NCI-H146 treated with DMSO at 0.1 percent for 48 hours (cell line): ENCODE results near the gene PLBD2.
A peak's percentile ranks its signal among the peaks of the same experiment; 100 is the strongest.

ENCODE experiments used
- DNase-seq: peaks from one replicate; lab custom pipeline; 2025; ENCODE audit not compliant: unreplicated experiment; lab: John Stamatoyannopoulos, UW

Gene PLBD2, protein sequence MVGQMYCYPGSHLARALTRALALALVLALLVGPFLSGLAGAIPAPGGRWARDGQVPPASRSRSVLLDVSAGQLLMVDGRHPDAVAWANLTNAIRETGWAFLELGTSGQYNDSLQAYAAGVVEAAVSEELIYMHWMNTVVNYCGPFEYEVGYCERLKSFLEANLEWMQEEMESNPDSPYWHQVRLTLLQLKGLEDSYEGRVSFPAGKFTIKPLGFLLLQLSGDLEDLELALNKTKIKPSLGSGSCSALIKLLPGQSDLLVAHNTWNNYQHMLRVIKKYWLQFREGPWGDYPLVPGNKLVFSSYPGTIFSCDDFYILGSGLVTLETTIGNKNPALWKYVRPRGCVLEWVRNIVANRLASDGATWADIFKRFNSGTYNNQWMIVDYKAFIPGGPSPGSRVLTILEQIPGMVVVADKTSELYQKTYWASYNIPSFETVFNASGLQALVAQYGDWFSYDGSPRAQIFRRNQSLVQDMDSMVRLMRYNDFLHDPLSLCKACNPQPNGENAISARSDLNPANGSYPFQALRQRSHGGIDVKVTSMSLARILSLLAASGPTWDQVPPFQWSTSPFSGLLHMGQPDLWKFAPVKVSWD

GRCh38 chr12:113358381-113359132 lies at the start of gene PLBD2:
TSS of gene PLBD2 (plus strand) at chr12:113358587. CDS start at chr12:113358601, 14 bp downstream.
- DNase-seq: peak; percentile 77

DNA sequence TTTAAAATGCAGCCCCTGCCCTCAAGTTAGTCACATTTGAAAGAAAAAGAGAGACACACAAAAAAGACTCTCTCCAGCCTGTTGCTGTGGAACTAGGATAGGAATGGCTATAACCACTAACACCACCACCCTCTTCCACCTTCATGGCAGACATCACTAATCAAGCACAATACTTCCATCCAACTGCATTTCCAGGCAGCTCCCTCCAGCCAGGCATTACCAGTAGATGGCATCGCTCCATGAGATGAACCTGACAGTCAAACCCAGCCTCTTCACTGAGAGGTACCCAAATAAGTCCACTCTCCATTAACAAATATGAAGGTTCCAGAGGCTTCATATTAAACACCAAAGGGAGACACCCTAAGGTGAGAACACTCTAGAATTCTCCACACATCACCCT lies 47.9 kb upstream of the PLBD2 start:
- peak; percentile 3 for DNase-seq

- DNase-seq: no peak
Measured at GRCh38 chr12:113314121-113314529, 44.3 kb upstream of the PLBD2 start.

- no peak for DNase-seq
Measured at GRCh38 chr12:113315358-113315757, 43.0 kb upstream of the PLBD2 start.

DNA sequence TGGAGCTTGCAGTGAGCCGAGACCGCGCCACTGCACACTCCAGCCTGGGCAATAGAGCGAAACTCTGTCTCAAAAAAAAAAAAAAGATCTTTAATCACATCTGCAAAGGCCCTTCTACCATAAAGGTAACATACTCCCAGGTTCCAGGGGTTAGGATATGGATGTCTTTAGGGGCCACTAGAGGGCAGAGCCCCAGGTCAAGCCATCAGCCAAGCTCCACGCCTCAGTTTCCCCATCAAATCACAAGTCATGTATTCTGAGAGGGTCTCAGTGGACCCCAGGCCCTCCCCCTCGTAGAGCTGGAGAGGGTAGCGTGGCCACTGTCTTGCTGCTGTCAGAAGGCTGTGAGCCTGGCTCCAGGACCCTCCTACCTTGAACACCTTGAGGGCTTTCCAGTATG lies 42.2 kb upstream of the PLBD2 start:
- no peak for DNase-seq

- no peak for DNase-seq
Measured at GRCh38 chr12:113317122-113317521, 41.3 kb upstream of the PLBD2 start.

GRCh38 chr12:113318046-113318656 lies 40.2 kb upstream of the PLBD2 start:
- DNase-seq: no peak

GRCh38 chr12:113318900-113319628 lies 39.3 kb upstream of the PLBD2 start:
- DNase-seq: no peak

GRCh38 chr12:113320401-113320800 lies 38.0 kb upstream of the PLBD2 start:
- no peak for DNase-seq

GRCh38 chr12:113322343-113322742 lies 36.0 kb upstream of the PLBD2 start:
- no peak for DNase-seq

DNA sequence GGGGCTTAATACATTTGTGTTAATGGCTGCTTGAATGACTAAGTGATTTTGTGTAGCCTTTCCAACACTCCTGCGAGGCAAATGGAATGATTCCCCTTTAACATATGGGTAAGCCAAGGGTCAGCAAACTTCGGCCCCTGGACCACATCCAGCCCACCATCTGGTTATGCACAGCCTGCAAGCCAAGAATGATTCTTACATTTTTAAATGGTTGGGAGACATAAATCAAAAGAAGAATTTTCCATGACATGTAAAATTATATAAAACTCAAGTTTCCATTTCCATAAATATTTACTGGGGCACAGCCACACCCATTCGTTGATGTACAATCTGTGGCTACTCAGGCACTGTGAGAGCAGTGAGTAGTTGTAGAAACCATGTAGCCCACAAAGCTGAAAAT lies 32.5 kb upstream of the PLBD2 start:
- no peak for DNase-seq

DNA sequence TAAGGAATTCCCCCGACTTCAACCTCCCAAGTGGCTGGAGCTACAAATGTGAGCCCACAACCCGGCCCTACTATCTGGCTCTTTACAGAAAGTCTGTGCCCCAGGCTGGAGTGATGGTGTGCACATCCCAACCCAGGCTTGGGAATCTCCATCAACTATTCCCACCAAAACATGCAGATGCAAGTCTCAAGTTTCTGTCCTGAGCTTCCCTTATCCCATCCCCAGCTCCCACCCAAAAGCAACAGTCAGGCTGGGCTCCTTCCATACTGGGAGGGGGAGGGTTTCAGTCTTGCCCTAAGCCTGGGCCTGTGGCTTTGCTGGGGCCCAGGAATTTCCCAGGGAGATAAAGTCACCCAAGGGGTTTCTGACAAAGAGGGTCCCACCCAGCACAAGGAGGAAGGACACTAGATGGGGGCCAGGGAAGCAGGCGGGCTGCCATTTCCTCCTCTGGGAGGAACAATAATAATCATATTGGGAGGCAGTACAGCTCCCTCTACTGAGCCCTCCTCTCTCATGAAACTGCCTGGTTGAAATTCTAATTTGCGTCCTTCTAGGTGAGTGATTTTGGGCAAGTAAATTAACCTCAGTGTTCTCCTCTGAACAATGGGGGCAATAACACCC lies 31.5 kb upstream of the PLBD2 start:
- DNase-seq: no peak

DNA sequence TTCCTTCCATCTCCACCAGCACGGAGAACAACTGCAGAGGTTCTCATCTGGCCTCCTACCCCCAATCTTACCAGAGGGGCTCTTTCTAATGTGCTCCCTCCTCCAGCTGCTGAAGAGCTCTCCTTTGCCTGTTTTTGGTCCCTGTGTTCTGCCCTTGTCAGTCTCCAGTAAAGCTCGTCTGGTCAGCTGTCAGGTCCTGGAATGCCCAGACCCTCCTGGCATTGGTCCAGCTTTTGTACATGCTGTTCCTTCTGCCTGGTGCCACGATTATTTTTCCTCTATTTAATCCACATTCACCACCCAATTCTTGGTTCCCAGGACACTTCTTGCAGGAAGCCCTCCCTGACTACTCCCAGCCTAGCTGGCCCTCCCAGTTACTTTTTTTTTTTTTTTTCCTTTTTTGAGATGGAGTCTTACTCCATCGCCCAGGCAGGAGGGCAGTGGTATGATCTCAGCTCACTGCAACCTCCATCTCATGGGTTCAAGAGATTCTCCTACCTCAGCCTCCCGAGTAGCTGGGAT lies 30.0 kb upstream of the PLBD2 start:
- no peak for DNase-seq

- no peak for DNase-seq
Measured at GRCh38 chr12:113329022-113329790, 29.2 kb upstream of the PLBD2 start.

DNA sequence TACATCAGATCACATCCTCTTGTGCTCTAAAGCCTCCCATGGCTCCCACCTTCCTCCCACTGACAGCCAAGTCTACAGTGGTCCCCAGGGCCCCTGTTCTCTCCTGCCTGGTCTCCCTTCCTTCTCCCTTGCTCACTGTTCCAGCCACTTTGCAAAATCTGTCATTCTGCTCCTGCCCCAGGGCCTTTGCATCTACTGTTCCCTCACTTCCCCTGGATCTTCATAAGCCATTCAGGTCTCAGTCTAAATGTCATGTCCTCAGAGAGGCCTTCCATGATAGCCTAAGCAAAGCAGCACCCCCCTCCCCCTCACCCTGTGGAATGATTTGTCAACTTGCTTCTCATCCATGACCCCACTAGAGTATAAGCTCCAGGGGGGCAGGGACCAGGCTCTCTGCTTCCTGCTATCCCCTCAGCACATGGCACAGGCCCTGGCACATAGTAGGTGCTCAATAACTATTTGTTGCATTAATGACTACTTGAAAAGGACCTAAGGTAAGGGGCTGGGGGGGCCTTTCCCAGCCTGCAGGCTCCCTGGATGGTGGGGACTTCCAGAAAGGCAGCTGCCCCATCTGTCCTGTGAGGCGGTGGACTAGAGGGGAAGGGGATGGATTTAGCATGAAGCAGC lies 28.5 kb upstream of the PLBD2 start:
- no peak for DNase-seq

- DNase-seq: no peak
Measured at GRCh38 chr12:113330505-113330904, 27.9 kb upstream of the PLBD2 start.

DNA sequence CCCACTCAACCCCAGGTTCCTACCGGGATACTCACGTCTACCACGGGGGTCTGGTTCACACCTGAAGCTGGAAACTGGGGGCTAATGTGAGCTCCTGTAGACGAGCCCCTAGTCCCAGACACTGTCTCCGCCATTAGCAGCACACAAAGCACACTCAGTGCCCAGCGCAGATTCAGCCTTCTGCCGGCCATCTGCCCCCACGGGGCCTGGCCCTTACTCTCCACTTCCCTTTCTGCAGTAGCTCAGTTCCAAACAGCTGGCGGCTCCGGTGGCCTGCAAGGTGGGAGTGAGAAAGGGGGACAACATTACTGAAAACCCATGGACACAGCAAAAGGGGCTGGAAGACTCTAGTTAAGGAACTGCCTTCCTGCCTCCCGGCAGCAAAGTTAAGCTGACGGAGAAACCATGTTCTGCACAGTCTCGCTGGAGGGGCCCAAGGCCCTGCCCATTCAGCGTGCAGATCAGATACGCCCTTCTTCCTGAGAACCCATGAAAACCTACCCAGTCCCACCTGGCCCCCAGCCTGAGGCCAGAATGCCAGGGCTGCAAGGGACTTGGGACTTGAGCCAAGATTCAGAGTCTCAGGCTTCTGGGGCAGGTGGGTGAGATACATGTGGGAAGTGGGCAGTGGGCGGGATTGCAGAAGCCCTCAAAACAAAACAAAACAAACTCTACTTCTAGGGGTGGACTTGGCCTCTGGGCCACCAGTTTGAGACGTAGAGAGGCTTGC lies 25.5 kb upstream of the PLBD2 start:
- DNase-seq: no peak

- no peak for DNase-seq
Measured at GRCh38 chr12:113333418-113333750, 25.0 kb upstream of the PLBD2 start.
